C4-2B (cell line): ENCODE measurements around the gene CEP164.

Source experiments
- ZFX ChIP-seq: fragments of 450-650 bp; IDR thresholded peaks from 2 replicates; pipeline ENCODE4 v1.6.1; 2017
- TF ChIP-seq, protein P1 (sequence below): fragments of 450-650 bp; conservative IDR thresholded peaks from 2 replicates; pipeline ENCODE4 v1.5.1; 2017; ENCODE audit warnings: mild to moderate bottlenecking

DNA sequence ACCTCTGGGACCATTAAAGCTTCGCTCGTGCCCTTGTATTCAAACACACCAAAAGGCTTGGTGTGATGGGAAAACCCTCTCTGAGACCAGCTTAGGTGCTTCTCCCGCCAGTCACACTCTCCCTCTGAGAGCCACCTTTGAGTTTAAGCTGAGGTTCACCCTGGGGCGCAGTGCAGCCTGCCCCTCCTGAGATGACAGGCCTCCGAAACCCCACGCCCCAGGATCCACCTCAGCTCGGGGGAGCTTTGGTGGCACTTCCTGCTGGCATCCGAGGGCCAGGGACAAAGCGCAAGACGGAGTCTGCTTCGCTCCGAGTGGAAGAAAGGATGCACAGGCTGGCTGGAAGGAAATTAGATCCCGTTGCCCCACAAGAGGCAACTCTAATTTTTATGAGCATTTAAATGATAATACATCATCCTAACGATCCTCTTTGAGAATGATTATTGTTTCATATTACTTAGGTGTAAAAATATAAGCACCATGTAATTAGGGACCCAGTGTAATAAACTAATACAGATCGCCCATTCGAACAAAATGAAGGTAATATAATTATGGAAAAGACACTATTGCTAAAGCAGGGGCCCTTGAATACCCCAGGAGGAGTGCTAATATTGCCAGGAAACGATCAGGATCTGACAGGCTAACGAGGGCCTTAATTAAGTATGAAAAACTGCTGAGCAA lies 134.7 kb downstream of the CEP164 start:
- TF ChIP-seq, protein P1, sequence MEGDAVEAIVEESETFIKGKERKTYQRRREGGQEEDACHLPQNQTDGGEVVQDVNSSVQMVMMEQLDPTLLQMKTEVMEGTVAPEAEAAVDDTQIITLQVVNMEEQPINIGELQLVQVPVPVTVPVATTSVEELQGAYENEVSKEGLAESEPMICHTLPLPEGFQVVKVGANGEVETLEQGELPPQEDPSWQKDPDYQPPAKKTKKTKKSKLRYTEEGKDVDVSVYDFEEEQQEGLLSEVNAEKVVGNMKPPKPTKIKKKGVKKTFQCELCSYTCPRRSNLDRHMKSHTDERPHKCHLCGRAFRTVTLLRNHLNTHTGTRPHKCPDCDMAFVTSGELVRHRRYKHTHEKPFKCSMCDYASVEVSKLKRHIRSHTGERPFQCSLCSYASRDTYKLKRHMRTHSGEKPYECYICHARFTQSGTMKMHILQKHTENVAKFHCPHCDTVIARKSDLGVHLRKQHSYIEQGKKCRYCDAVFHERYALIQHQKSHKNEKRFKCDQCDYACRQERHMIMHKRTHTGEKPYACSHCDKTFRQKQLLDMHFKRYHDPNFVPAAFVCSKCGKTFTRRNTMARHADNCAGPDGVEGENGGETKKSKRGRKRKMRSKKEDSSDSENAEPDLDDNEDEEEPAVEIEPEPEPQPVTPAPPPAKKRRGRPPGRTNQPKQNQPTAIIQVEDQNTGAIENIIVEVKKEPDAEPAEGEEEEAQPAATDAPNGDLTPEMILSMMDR, result no peak
- no peak for TF ChIP-seq ZFX
